Parathyroid adenoma (tissue), 2 donors: ENCODE measurements around the gene PSMF1.

ENCODE experiments used
- H2AFZ ChIP-seq: fragments of 300-600 bp; sonication (generic); one replicate; pipeline ENCODE4 v1.7.0; 2017; ENCODE audit warnings: antibody characterized with exemption, mild to moderate bottlenecking
- H3K27ac ChIP-seq: fragments of 300-600 bp; sonication (generic); one replicate; pipeline ENCODE4 v1.7.0; 2017
- H3K27me3 ChIP-seq: fragments of 300-600 bp; sonication (generic); one replicate; pipeline ENCODE4 v1.7.0; 2017; ENCODE audit warnings: low read length; ENCODE audit not compliant: control insufficient read depth, insufficient read depth
- H3K36me3 ChIP-seq: fragments of 300-600 bp; sonication (generic); one replicate; pipeline ENCODE4 v1.7.0; 2017; ENCODE audit warnings: low read length; ENCODE audit not compliant: control insufficient read depth, insufficient read depth
- H3K4me1 ChIP-seq: fragments of 300-600 bp; sonication (generic); one replicate; pipeline ENCODE4 v1.7.0; 2017; ENCODE audit warnings: control low read depth
- H3K4me2 ChIP-seq: fragments of 300-600 bp; sonication (generic); one replicate; pipeline ENCODE4 v1.7.0; 2017; ENCODE audit warnings: low read length
- H3K4me3 ChIP-seq: fragments of 300-600 bp; sonication (generic); one replicate; pipeline ENCODE4 v1.7.0; 2017; ENCODE audit warnings: low read depth, low read length
- H3K79me2 ChIP-seq: fragments of 300-600 bp; sonication (generic); one replicate; pipeline ENCODE4 v1.7.0; 2017; ENCODE audit warnings: control low read depth
- H3K9ac ChIP-seq: fragments of 300-600 bp; sonication (generic); one replicate; pipeline ENCODE4 v1.7.0; 2017; ENCODE audit warnings: mild to moderate bottlenecking
- H3K9me3 ChIP-seq: fragments of 300-600 bp; sonication (generic); one replicate; pipeline ENCODE4 v1.7.0; 2017; ENCODE audit warnings: low read length; ENCODE audit not compliant: control insufficient read depth
- CTCF ChIP-seq: fragments of 300-600 bp; sonication (generic); IDR thresholded peaks from one replicate; pipeline ENCODE4 v1.7.0; 2017; ENCODE audit warnings: antibody characterized with exemption, mild to moderate bottlenecking
- donor health status: primary hyperparathyroidism.

PSMF1 gene

GRCh38 chr20:1199964-1200363 lies 81.6 kb downstream of the PSMF1 start:
- Histone ChIP-seq H3K27me3 (no peaks in the 10 kb centered on the region), H3K4me2 (no peak overlapping the region), H2AFZ (no peak overlapping the region), H3K4me1 (no peaks in the 10 kb centered on the region), H3K9ac (no peak overlapping the region), H3K27ac (no peak overlapping the region), H3K9me3 (no peaks in the 10 kb centered on the region), H3K79me2 (no peaks in the 10 kb centered on the region), H3K36me3 (no peaks in the 10 kb centered on the region), H3K4me3 (no peak overlapping the region)
- no peak for TF ChIP-seq CTCF

GRCh38 chr20:1202762-1203504 lies 84.5 kb downstream of the PSMF1 start, which contains the start of gene C20orf202:
Gene C20orf202, plus strand, starts transcription at chr20:1203454. Its CDS starts 132 bp downstream, at chr20:1203586.
- Histone ChIP-seq H3K27ac (no peak within 1 kb of the TSS), H3K9me3 (no peaks in the 10 kb centered on the region), H3K27me3 (no peaks in the 10 kb centered on the region), H3K4me1 (no peaks in the 10 kb centered on the region), H3K9ac (no peak within 1 kb of the TSS), H3K4me3 (no peak within 1 kb of the TSS), H2AFZ (no peak within 1 kb of the TSS), H3K79me2 (no peaks in the 10 kb centered on the region), H3K4me2 (no peak within 1 kb of the TSS), H3K36me3 (no peaks in the 10 kb centered on the region)
- TF ChIP-seq CTCF = no peak

- H3K9ac ChIP-seq = no peak overlapping the region
- no peak overlapping the region for H3K27ac ChIP-seq
- no peak for TF ChIP-seq CTCF
- no peaks in the 10 kb centered on the region for H3K27me3 ChIP-seq
- H3K36me3 ChIP-seq = no peaks in the 10 kb centered on the region
- H3K79me2 ChIP-seq = no peaks in the 10 kb centered on the region
- no peak overlapping the region for H3K4me2 ChIP-seq
- H3K4me3 ChIP-seq = no peak overlapping the region
- H3K9me3 ChIP-seq = no peaks in the 10 kb centered on the region
- no peak overlapping the region for H2AFZ ChIP-seq
- no peaks in the 10 kb centered on the region for H3K4me1 ChIP-seq
These were observed 85.2 kb downstream of the PSMF1 start for GRCh38 chr20:1203630-1204029.

GRCh38 chr20:1204113-1204512 lies 85.7 kb downstream of the PSMF1 start:
- no peaks in the 10 kb centered on the region for H3K9me3 ChIP-seq
- no peak overlapping the region for H3K27ac ChIP-seq

More at GRCh38 chr20:1204113-1204512, 85.7 kb downstream of the PSMF1 start:
- H3K4me1 ChIP-seq = no peaks in the 10 kb centered on the region
- TF ChIP-seq CTCF = no peak
- no peak overlapping the region for H2AFZ ChIP-seq
- H3K4me3 ChIP-seq = no peak overlapping the region
- H3K36me3 ChIP-seq = no peaks in the 10 kb centered on the region
- H3K4me2 ChIP-seq = no peak overlapping the region
- no peak overlapping the region for H3K9ac ChIP-seq
- no peaks in the 10 kb centered on the region for H3K79me2 ChIP-seq
- H3K27me3 ChIP-seq = no peaks in the 10 kb centered on the region
